Calu3 (cell line): ENCODE data around the gene C15orf61. TPM values are rescaled to one million over a fixed set of nuclear protein-coding genes. Genes with fewer than 3 reads are reported as not detected.
A peak's percentile ranks its signal among the peaks of the same experiment; 100 is the strongest.

Source experiments
- Bru-seq: library from RNA; stranded (reverse); fragments of 400-500 nt; gene quantifications from one replicate; lab custom pipeline; 2021; lab: Mats Ljungman, UMichigan
- BruChase-seq, 2 experiments: library from RNA; stranded (reverse); fragments of 400-500 nt; gene quantifications; one replicate each; lab custom pipeline; 2021; lab: Mats Ljungman, UMichigan
- BruUV-seq: library from RNA; stranded (reverse); fragments of 400-500 nt; replicated peaks from 2 replicates; lab custom pipeline; 2021; lab: Mats Ljungman, UMichigan
- CTCF ChIA-PET: fragments of 300-600 bp; sonication (Branson Sonifier 250); formaldehyde crosslinking; loops from one replicate; lab custom pipeline; 2022; ENCODE audit warnings: antibody characterized with exemption; lab: Charles Lee
- DNase-seq: peaks from one replicate; pipeline ENCODE4 v3.0.0; 2022
- H3K27ac Mint-ChIP-seq: one replicate; pipeline ENCODE4 v1.8.0; 2022; ENCODE audit warnings: mixed read lengths; ENCODE audit not compliant: unreplicated experiment
- H3K27me3 Mint-ChIP-seq: one replicate; pipeline ENCODE4 v1.8.0; 2022; ENCODE audit warnings: mixed read lengths; ENCODE audit not compliant: unreplicated experiment
- H3K36me3 Mint-ChIP-seq: one replicate; pipeline ENCODE4 v1.8.0; 2022; ENCODE audit warnings: mild to moderate bottlenecking, moderate library complexity, mixed read lengths; ENCODE audit not compliant: insufficient read depth, unreplicated experiment
- H3K4me1 Mint-ChIP-seq: one replicate; pipeline ENCODE4 v1.8.0; 2022; ENCODE audit warnings: mild to moderate bottlenecking, low read depth, mixed read lengths; ENCODE audit not compliant: unreplicated experiment
- H3K4me3 Mint-ChIP-seq: one replicate; pipeline ENCODE4 v1.8.0; 2022; ENCODE audit warnings: mild to moderate bottlenecking, low read depth, moderate library complexity, mixed read lengths; ENCODE audit not compliant: unreplicated experiment
- H3K9me3 Mint-ChIP-seq: one replicate; pipeline ENCODE4 v1.8.0; 2022; ENCODE audit warnings: low read depth, mixed read lengths; ENCODE audit not compliant: unreplicated experiment
- CTCF ChIP-seq: fragments of 200-600 bp; IDR thresholded peaks from one replicate; pipeline ENCODE4 v1.8.0; 2022; ENCODE audit warnings: antibody characterized with exemption; ENCODE audit not compliant: unreplicated experiment
- intact Hi-C: fragments of 100-400 bp; cut with micrococcal nuclease; formaldehyde crosslinking; loops from one replicate; pipeline ENCODE4 v1.10.0; 2022; ENCODE audit not compliant: unreplicated experiment
- long read RNA-seq: library from polyadenylated mRNA; stranded (forward); transcript quantifications from one replicate; pipeline ENCODE4 v2.0.0, GENCODE V29; 2022
- total RNA-seq: library from RNA; stranded (reverse); gene quantifications from 2 replicates; pipeline ENCODE4 v1.2.3, GENCODE V29; 2022

C15orf61 gene
- 6.6 and 7.3 TPM in 2 replicates for total RNA-seq
- percentile 77 among the genes with signal in this experiment for Bru-seq, nascent RNA
- percentile 52 among the genes with signal in this experiment for BruChase-seq, experiment 1, labeled RNA remaining after a 6-hour chase
- percentile 52 among the genes with signal in this experiment for BruChase-seq, experiment 2, labeled RNA remaining after a 2-hour chase
- long read RNA-seq, full-length matches to known transcripts, result 42 of 43 reads
- long read RNA-seq, partial matches to known transcripts, result 0 of 43 reads
- long read RNA-seq, other reads (novel, unspliced or antisense), result 1 of 43 reads

- TF ChIP-seq CTCF, result no peak
- Mint-ChIP-seq H3K4me1 (peaks cover 24% of the 10 kb centered on the region), H3K27me3 (no peaks in the 10 kb centered on the region), H3K9me3 (no peaks in the 10 kb centered on the region), H3K36me3 (peaks cover 25% of the 10 kb centered on the region), H3K27ac (peak within 1 kb of the TSS; percentile 80), H3K4me3 (peak within 1 kb of the TSS; percentile 97)
- DNase-seq, result peak; percentile 98
- no TSS peak for BruUV-seq
- CTCF ChIA-PET, result interaction anchor here (0.6 to 1.3 kb wide), 7 partner anchors 15 to 314 kb away, joined by 3 to 5 read pairs (median 3); no protein-coding TSS in a partner anchor
- intact Hi-C loops, result no loop called here
Measured at GRCh38 chr15:67521029-67521782, at the start of gene C15orf61. Gene C15orf61 (plus strand): TSS chr15:67521131. CDS start chr15:67521249, 118 bp downstream.

GRCh38 chr15:67472957-67473356, 48.0 kb upstream of the C15orf61 start:
- H3K4me1 Mint-ChIP-seq, result no peaks in the 10 kb centered on the region
- no peaks in the 10 kb centered on the region for H3K9me3 Mint-ChIP-seq
- intact Hi-C loops, result no loop called here
- no peak overlapping the region for H3K27ac Mint-ChIP-seq
- CTCF ChIA-PET, result no interaction called here
- DNase-seq, result no peak
- no peaks in the 10 kb centered on the region for H3K27me3 Mint-ChIP-seq
- no peak for TF ChIP-seq CTCF
- no peak overlapping the region for H3K4me3 Mint-ChIP-seq
- BruUV-seq, result no TSS peak
- H3K36me3 Mint-ChIP-seq, result no peaks in the 10 kb centered on the region

- no peak overlapping the region for H3K27ac Mint-ChIP-seq
- no peak for DNase-seq
- no TSS peak for BruUV-seq
- no peaks in the 10 kb centered on the region for H3K27me3 Mint-ChIP-seq
- no peak overlapping the region for H3K4me3 Mint-ChIP-seq
- CTCF ChIA-PET, result no interaction called here
- H3K36me3 Mint-ChIP-seq, result no peaks in the 10 kb centered on the region
- no peak for TF ChIP-seq CTCF
- intact Hi-C loops, result no loop called here
- H3K4me1 Mint-ChIP-seq, result no peaks in the 10 kb centered on the region
- no peaks in the 10 kb centered on the region for H3K9me3 Mint-ChIP-seq
Measured at GRCh38 chr15:67474405-67475110, 46.4 kb upstream of the C15orf61 start.

GRCh38 chr15:67479781-67480505, 41.0 kb upstream of the C15orf61 start:
- Mint-ChIP-seq H3K27me3 (no peaks in the 10 kb centered on the region), H3K36me3 (no peaks in the 10 kb centered on the region), H3K4me1 (no peaks in the 10 kb centered on the region), H3K9me3 (no peaks in the 10 kb centered on the region), H3K4me3 (no peak overlapping the region), H3K27ac (no peak overlapping the region)
- intact Hi-C loops, result no loop called here
- DNase-seq, result no peak
- no peak for TF ChIP-seq CTCF
- CTCF ChIA-PET, result no interaction called here
- no TSS peak for BruUV-seq
